OCI-LY7 (cell line): ENCODE results near the gene E2F4. TPM values are rescaled to one million over a fixed set of nuclear protein-coding genes. Genes with fewer than 3 reads are reported as not detected.

Source experiments
- BruUV-seq: library from RNA; stranded (reverse); fragments of 400-500 nt; replicated peaks from 2 replicates; lab custom pipeline; 2021; lab: Mats Ljungman, UMichigan
- CTCF ChIA-PET: fragments of 300-600 bp; sonication (Branson Sonifier 250); formaldehyde crosslinking; loops from one replicate; lab custom pipeline; 2022; ENCODE audit warnings: antibody characterized with exemption; ENCODE audit not compliant: unreplicated experiment; lab: Charles Lee
- POLR2A ChIA-PET: fragments of 300-600 bp; sonication (Branson Sonifier 250); formaldehyde crosslinking; loops from one replicate; lab custom pipeline; 2022; ENCODE audit warnings: antibody characterized with exemption; lab: Charles Lee
- DNase-seq: peaks from one replicate; pipeline ENCODE4 v3.0.0-alpha.2; 2015; ENCODE audit warnings: low spot score
- H2AFZ ChIP-seq: fragments of 200-600 bp; sonication (generic), shearing (Covaris generic); 2 replicates; pipeline ENCODE4 v1.6.1; 2014; ENCODE audit warnings: mild to moderate bottlenecking, antibody characterized with exemption, low read length, moderate library complexity
- H3K27ac ChIP-seq: fragments of 200-600 bp; sonication (generic); 2 replicates; pipeline ENCODE4 v1.5.1; 2014; ENCODE audit warnings: mixed run types, low read depth, mild to moderate bottlenecking, moderate library complexity, low read length, inconsistent platforms; ENCODE audit not compliant: poor library complexity, severe bottlenecking
- H3K36me3 ChIP-seq: fragments of 200-600 bp; sonication (generic); 2 replicates; pipeline ENCODE4 v1.6.1; 2014; ENCODE audit warnings: mild to moderate bottlenecking, antibody characterized with exemption, low read length, moderate library complexity, mixed read lengths; ENCODE audit not compliant: insufficient read depth
- H3K4me1 ChIP-seq: fragments of 200-600 bp; sonication (generic); 2 replicates; pipeline ENCODE4 v1.5.1; 2014; ENCODE audit warnings: mild to moderate bottlenecking, low read length; ENCODE audit not compliant: insufficient read depth, poor library complexity, severe bottlenecking
- H3K4me2 ChIP-seq: fragments of 200-600 bp; sonication (generic); 2 replicates; pipeline ENCODE4 v1.6.1; 2014; ENCODE audit warnings: mild to moderate bottlenecking, low read length
- H3K4me3 ChIP-seq: fragments of 200-600 bp; sonication (generic); 2 replicates; pipeline ENCODE4 v1.5.1; 2014; ENCODE audit warnings: mild to moderate bottlenecking, low read depth, low read length; ENCODE audit not compliant: poor library complexity, severe bottlenecking
- H3K79me2 ChIP-seq: fragments of 200-600 bp; sonication (generic); 2 replicates; pipeline ENCODE4 v1.6.1; 2016; ENCODE audit warnings: low read depth, mild to moderate bottlenecking, low read length, moderate library complexity, mixed read lengths; ENCODE audit not compliant: insufficient read depth
- H3K9me2 ChIP-seq: fragments of 200-600 bp; sonication (generic); 2 replicates; pipeline ENCODE4 v1.6.1; 2016; ENCODE audit warnings: mild to moderate bottlenecking, low read length, mixed read lengths; ENCODE audit not compliant: insufficient read depth
- H3K9me3 ChIP-seq: fragments of 200-600 bp; sonication (generic); 2 replicates; pipeline ENCODE4 v1.6.1; 2014; ENCODE audit warnings: mild to moderate bottlenecking, mixed run types, low read length, mixed read lengths
- H4K20me1 ChIP-seq: fragments of 200-600 bp; sonication (generic); 2 replicates; pipeline ENCODE4 v1.6.1; 2014; ENCODE audit warnings: mild to moderate bottlenecking, antibody characterized with exemption, low read length, moderate library complexity, mixed read lengths; ENCODE audit not compliant: insufficient read depth
- EZH2phosphoT487 ChIP-seq: fragments of 200-600 bp; sonication (generic); IDR thresholded peaks from 2 replicates; pipeline ENCODE4 v1.6.1; 2018; ENCODE audit warnings: low read depth, borderline replicate concordance, mild to moderate bottlenecking, mixed run types, antibody characterized with exemption, low read length, moderate library complexity, mixed read lengths
- intact Hi-C: fragments of 100-400 bp; cut with micrococcal nuclease; formaldehyde crosslinking; loops from one replicate; pipeline ENCODE4 v1.10.0; 2022; ENCODE audit not compliant: unreplicated experiment
- total RNA-seq, 2 experiments: library from RNA; depleted of rRNA in 1 of 2; stranded (reverse); fragments of >200 nt in 1 of 2; shearing (Covaris generic) in 1 of 2; gene quantifications; 2 replicates each; pipeline ENCODE4 v1.2.3, GENCODE V29; 2014 to 2022
- TF ChIP-seq, protein P1 (sequence below): fragments of 200-600 bp; sonication (generic); conservative IDR thresholded peaks from 2 replicates; pipeline ENCODE4 v1.5.1; 2014; ENCODE audit warnings: mild to moderate bottlenecking, antibody characterized with exemption, low read length, moderate library complexity, mixed read lengths

Gene E2F4
- total RNA-seq, 2 experiments from 2014 or later: 124 to 157 TPM

DNA sequence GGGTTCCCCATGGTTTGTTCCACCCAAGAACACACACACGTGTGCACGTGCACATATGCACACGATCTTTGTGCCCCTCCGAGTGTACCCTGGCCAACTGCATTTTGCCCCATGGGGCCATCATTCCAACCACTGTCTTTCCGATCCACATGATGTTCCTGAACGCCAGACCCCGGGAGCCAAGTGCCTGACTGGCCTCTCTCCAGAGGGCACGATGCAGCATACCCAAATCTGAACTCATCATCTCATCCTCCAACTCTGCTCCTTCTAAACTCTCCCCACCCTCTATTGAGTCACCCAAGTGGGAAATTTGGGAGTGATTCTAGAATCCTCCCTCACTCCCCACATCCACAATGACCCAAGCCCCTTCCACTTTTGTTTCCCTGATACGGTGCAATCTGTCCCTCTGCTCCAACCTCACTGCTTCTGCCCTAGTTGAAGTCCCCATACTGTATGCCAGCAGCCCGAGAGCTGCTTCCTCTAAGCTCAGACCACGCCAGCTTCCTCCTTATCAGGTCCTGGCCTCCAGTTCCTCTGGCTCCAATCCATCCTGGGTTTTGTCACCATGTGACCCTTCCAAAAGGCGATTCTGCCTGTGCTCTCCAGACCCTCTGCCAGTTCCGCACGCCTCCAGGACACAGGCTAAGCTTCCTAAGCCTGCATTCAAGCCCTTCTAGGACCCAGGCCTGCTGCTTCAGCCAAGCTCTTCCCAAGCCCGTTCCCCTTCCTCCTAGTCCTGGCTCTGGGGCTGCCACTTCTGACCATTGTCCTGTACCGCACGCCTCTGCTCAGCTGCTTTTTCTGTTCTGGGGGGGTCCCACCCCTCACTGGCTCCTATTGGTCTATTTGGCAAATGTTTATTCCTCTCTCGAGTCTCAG is 24.9 kb downstream of the E2F4 start:
- Histone ChIP-seq H3K36me3 (no peaks in the 10 kb centered on the region), H3K4me3 (no peak overlapping the region), H3K79me2 (no peaks in the 10 kb centered on the region), H2AFZ (no peak overlapping the region), H4K20me1 (no peaks in the 10 kb centered on the region), H3K27ac (no peak overlapping the region), H3K9me2 (no peaks in the 10 kb centered on the region), H3K9me3 (no peaks in the 10 kb centered on the region), H3K4me1 (no peaks in the 10 kb centered on the region), H3K4me2 (no peak overlapping the region)
- POLR2A ChIA-PET: interaction anchor here (0.5 to 1.5 kb wide), 3 partner anchors 10 to 81 kb away, joined by 3 to 5 read pairs (median 3); partner anchors contain the start of gene TMEM208
- no peak for DNase-seq
- intact Hi-C loops: no loop called here
- BruUV-seq: no TSS peak
- TF ChIP-seq, protein P1, sequence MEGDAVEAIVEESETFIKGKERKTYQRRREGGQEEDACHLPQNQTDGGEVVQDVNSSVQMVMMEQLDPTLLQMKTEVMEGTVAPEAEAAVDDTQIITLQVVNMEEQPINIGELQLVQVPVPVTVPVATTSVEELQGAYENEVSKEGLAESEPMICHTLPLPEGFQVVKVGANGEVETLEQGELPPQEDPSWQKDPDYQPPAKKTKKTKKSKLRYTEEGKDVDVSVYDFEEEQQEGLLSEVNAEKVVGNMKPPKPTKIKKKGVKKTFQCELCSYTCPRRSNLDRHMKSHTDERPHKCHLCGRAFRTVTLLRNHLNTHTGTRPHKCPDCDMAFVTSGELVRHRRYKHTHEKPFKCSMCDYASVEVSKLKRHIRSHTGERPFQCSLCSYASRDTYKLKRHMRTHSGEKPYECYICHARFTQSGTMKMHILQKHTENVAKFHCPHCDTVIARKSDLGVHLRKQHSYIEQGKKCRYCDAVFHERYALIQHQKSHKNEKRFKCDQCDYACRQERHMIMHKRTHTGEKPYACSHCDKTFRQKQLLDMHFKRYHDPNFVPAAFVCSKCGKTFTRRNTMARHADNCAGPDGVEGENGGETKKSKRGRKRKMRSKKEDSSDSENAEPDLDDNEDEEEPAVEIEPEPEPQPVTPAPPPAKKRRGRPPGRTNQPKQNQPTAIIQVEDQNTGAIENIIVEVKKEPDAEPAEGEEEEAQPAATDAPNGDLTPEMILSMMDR: no peak
- no peak for TF ChIP-seq EZH2phosphoT487
- CTCF ChIA-PET: no interaction called here

DNA sequence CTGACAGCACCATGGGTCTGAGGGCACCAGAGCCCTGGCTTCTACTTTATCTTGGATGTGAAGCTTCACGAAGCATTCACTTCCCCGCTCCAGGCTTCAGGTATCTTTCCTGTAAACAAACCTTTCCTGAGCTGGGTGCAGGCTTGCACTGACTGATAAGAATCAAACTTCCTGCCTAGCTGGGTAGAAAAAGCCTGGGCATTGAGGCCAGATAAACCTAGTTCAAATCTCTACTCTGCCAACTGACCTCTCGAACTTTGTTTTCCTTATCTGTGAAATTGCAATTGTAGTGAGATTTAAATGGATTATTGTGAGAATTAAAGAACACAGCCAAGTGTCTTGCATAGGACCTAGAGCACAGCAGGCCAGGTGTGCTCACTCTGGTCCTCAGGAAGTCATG is 32.0 kb downstream of the E2F4 start:
- ChIA-PET CTCF (no interaction called here), POLR2A (no interaction called here)
- H3K36me3 ChIP-seq: peaks cover 10% of the 10 kb centered on the region; the same call in 1 of the 2 replicates
- intact Hi-C loops: no loop called here
- no peak for TF ChIP-seq EZH2phosphoT487
- TF ChIP-seq, protein P1: no peak
- H2AFZ ChIP-seq: no peak overlapping the region
- H3K27ac ChIP-seq: no peak overlapping the region
- DNase-seq: no peak
- no peaks in the 10 kb centered on the region for H4K20me1 ChIP-seq
- no peaks in the 10 kb centered on the region for H3K9me3 ChIP-seq
- H3K4me2 ChIP-seq: no peak overlapping the region
- no peak overlapping the region for H3K4me3 ChIP-seq
- peaks cover 18% of the 10 kb centered on the region for H3K4me1 ChIP-seq
- peaks cover 13% of the 10 kb centered on the region for H3K79me2 ChIP-seq
- H3K9me2 ChIP-seq: no peaks in the 10 kb centered on the region
- no TSS peak for BruUV-seq
